ENCODE results near the gene HSPA12A. TPM values are rescaled to one million over a fixed set of nuclear protein-coding genes. Genes with fewer than 3 reads are reported as not detected.
"Not testable (repeated sequence)": the region's sequence is repeated elsewhere in the genome, so short reads cannot be mapped to it uniquely, and the experiment has no call there.

HSPA12A gene
- total RNA-seq, 1 experiment from 2014 or later = 1.4 TPM

- H3K36me3 ChIP-seq (ENCODE audit: insufficient read depth, low read length, poor library complexity, severe bottlenecking) = no peaks in the 10 kb centered on the region
- TF ChIP-seq CTCF (conservative IDR thresholded peaks at IDR 0.05; ENCODE audit: low read depth, low read length) (no peak), EZH2 (IDR thresholded peaks at IDR 0.05; ENCODE audit: borderline replicate concordance, low read depth, low read length, poor library complexity, severe bottlenecking) (no peak)
- ChIA-PET CTCF (no interaction called here), POLR2A (ENCODE audit: low non-redundant PET) (no interaction called here)
- intact Hi-C loops (cut with micrococcal nuclease; ENCODE audit: unreplicated experiment) = no loop called here
- no TSS peak for BruUV-seq (replicated peaks)
- no peak overlapping the region for H3K27ac ChIP-seq (ENCODE audit: low read depth, low read length, poor library complexity, severe bottlenecking)
- DNase-seq (ENCODE audit: low spot score) = no peak
- no peaks in the 10 kb centered on the region for H3K9me3 ChIP-seq (ENCODE audit: low read depth, low read length, poor library complexity, severe bottlenecking)
- H3K4me3 ChIP-seq (ENCODE audit: low read depth, low read length, poor library complexity, severe bottlenecking) = no peak overlapping the region
- H3K4me1 ChIP-seq (ENCODE audit: insufficient read depth, low read length, poor library complexity, severe bottlenecking) = no peaks in the 10 kb centered on the region
- H3K27me3 ChIP-seq (replicated peaks; ENCODE audit: insufficient read depth, low read depth, low read length, poor library complexity) = no peaks in the 10 kb centered on the region
These were observed 29.8 kb downstream of the HSPA12A start for GRCh38 chr10:116712519-116712918.

- H3K4me1 ChIP-seq (ENCODE audit: insufficient read depth, low read length, poor library complexity, severe bottlenecking); intact Hi-C loops (cut with micrococcal nuclease; ENCODE audit: unreplicated experiment); H3K9me3 ChIP-seq (ENCODE audit: low read depth, low read length, poor library complexity, severe bottlenecking); CTCF ChIA-PET; DNase-seq (ENCODE audit: low spot score); BruUV-seq (replicated peaks); H3K4me3 ChIP-seq (ENCODE audit: low read depth, low read length, poor library complexity, severe bottlenecking); H3K36me3 ChIP-seq (ENCODE audit: insufficient read depth, low read length, poor library complexity, severe bottlenecking); POLR2A ChIA-PET (ENCODE audit: low non-redundant PET); H3K27me3 ChIP-seq (replicated peaks; ENCODE audit: insufficient read depth, low read depth, low read length, poor library complexity); H3K27ac ChIP-seq (ENCODE audit: low read depth, low read length, poor library complexity, severe bottlenecking): not testable (repeated sequence)
These were observed 30.6 kb downstream of the HSPA12A start for GRCh38 chr10:116711803-116712202.

DNA sequence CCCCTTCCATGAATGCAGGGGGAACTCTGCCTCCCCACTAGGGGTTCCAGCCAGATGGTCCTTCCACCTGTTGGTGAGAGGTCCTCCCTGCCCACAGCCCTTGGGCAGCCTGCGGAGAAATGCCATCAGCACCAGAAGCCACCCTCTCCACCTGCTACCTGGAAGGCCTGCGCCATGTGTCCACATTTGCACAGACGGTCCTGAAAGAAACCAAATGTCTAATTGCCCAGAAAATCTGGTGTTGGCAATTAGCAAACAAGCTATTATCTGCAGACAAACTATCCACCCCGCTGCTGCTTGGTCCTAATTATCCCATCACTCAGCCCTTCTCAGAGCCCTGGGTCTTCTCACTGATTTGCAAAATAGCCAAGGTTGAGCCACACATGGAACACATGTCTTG lies 32.3 kb downstream of the HSPA12A start:
- ChIA-PET POLR2A (ENCODE audit: low non-redundant PET) (no interaction called here), CTCF (no interaction called here)
- intact Hi-C loops (cut with micrococcal nuclease; ENCODE audit: unreplicated experiment) = no loop called here
- Histone ChIP-seq H3K36me3 (ENCODE audit: insufficient read depth, low read length, poor library complexity, severe bottlenecking) (no peaks in the 10 kb centered on the region), H3K4me3 (ENCODE audit: low read depth, low read length, poor library complexity, severe bottlenecking) (no peak overlapping the region), H3K4me1 (ENCODE audit: insufficient read depth, low read length, poor library complexity, severe bottlenecking) (no peaks in the 10 kb centered on the region), H3K27ac (ENCODE audit: low read depth, low read length, poor library complexity, severe bottlenecking) (no peak overlapping the region), H3K9me3 (ENCODE audit: low read depth, low read length, poor library complexity, severe bottlenecking) (no peaks in the 10 kb centered on the region), H3K27me3 (replicated peaks; ENCODE audit: insufficient read depth, low read depth, low read length, poor library complexity) (no peaks in the 10 kb centered on the region)
- TF ChIP-seq CTCF (conservative IDR thresholded peaks at IDR 0.05; ENCODE audit: low read depth, low read length) = no peak
- TF ChIP-seq EZH2 (IDR thresholded peaks at IDR 0.05; ENCODE audit: borderline replicate concordance, low read depth, low read length, poor library complexity, severe bottlenecking) = no peak
- no peak for DNase-seq (ENCODE audit: low spot score)
- BruUV-seq (replicated peaks) = no TSS peak

- DNase-seq (ENCODE audit: low spot score) = no peak
- Histone ChIP-seq H3K36me3 (ENCODE audit: insufficient read depth, low read length, poor library complexity, severe bottlenecking) (no peaks in the 10 kb centered on the region), H3K9me3 (ENCODE audit: low read depth, low read length, poor library complexity, severe bottlenecking) (no peaks in the 10 kb centered on the region), H3K27ac (ENCODE audit: low read depth, low read length, poor library complexity, severe bottlenecking) (no peak overlapping the region), H3K4me3 (ENCODE audit: low read depth, low read length, poor library complexity, severe bottlenecking) (no peak overlapping the region), H3K27me3 (replicated peaks; ENCODE audit: insufficient read depth, low read depth, low read length, poor library complexity) (no peaks in the 10 kb centered on the region), H3K4me1 (ENCODE audit: insufficient read depth, low read length, poor library complexity, severe bottlenecking) (no peaks in the 10 kb centered on the region)
- CTCF ChIA-PET = no interaction called here
- intact Hi-C loops (cut with micrococcal nuclease; ENCODE audit: unreplicated experiment) = no loop called here
- POLR2A ChIA-PET (ENCODE audit: low non-redundant PET) = no interaction called here
- TF ChIP-seq CTCF (conservative IDR thresholded peaks at IDR 0.05; ENCODE audit: low read depth, low read length) (no peak), EZH2 (IDR thresholded peaks at IDR 0.05; ENCODE audit: borderline replicate concordance, low read depth, low read length, poor library complexity, severe bottlenecking) (no peak)
- BruUV-seq (replicated peaks) = no TSS peak
These were observed 33.5 kb downstream of the HSPA12A start for GRCh38 chr10:116708877-116709276.

Data from A673 (cell line).